ENCODE data around the gene C1orf185. TPM values are rescaled to one million over a fixed set of nuclear protein-coding genes. Genes with fewer than 3 reads are reported as not detected.
A peak's percentile ranks its signal among the peaks of the same experiment; 100 is the strongest.

Gene C1orf185
- not detected for total RNA-seq
- long read RNA-seq: 0 reads

- intact Hi-C loops (cut with micrococcal nuclease): no loop called here
- ATAC-seq: no peak
- no peak for DNase-seq
These were observed at the start of gene C1orf185 for GRCh38 chr1:51101976-51102375. C1orf185 (plus strand) TSS chr1:51102228; CDS start chr1:51102234, 6 bp downstream.

GRCh38 chr1:51058858-51059257 lies 43.2 kb upstream of the C1orf185 start:
- DNase-seq (no peak), ATAC-seq (no peak)
- intact Hi-C loops (cut with micrococcal nuclease): no loop called here

GRCh38 chr1:51061231-51061918 lies 40.7 kb upstream of the C1orf185 start:
- ATAC-seq: no peak

GRCh38 chr1:51063121-51063520 lies 38.9 kb upstream of the C1orf185 start:
- intact Hi-C loops (cut with micrococcal nuclease): no loop called here
- DNase-seq (no peak), ATAC-seq (no peak)

More at GRCh38 chr1:51061231-51061918, 40.7 kb upstream of the C1orf185 start:
- intact Hi-C loops (cut with micrococcal nuclease): no loop called here
- DNase-seq: no peak

- ATAC-seq (no peak), DNase-seq (no peak)
- intact Hi-C loops (cut with micrococcal nuclease): no loop called here
These were observed 32.0 kb upstream of the C1orf185 start for GRCh38 chr1:51070011-51070410.

GRCh38 chr1:51070640-51071039 lies 31.4 kb upstream of the C1orf185 start:
- DNase-seq (no peak), ATAC-seq (no peak)
- intact Hi-C loops (cut with micrococcal nuclease): no loop called here

- ATAC-seq (no peak), DNase-seq (no peak)
- intact Hi-C loops (cut with micrococcal nuclease): no loop called here
These were observed 30.6 kb upstream of the C1orf185 start for GRCh38 chr1:51071291-51072042.

GRCh38 chr1:51072043-51072439 lies 30.0 kb upstream of the C1orf185 start:
- DNase-seq (no peak), ATAC-seq (no peak)
- intact Hi-C loops (cut with micrococcal nuclease): no loop called here

- no peak for ATAC-seq
- intact Hi-C loops (cut with micrococcal nuclease): no loop called here
- DNase-seq: no peak
These were observed 29.4 kb upstream of the C1orf185 start for GRCh38 chr1:51072651-51073050.

GRCh38 chr1:51073456-51073855 lies 28.6 kb upstream of the C1orf185 start:
- DNase-seq: no peak
- ATAC-seq: peak; percentile 35
- intact Hi-C loops (cut with micrococcal nuclease): no loop called here

GRCh38 chr1:51086496-51087271 lies 15.3 kb upstream of the C1orf185 start:
- intact Hi-C loops (cut with micrococcal nuclease): no loop called here
- no peak for DNase-seq
- no peak for ATAC-seq

- no peak for ATAC-seq
- intact Hi-C loops (cut with micrococcal nuclease): no loop called here
These were observed 13.6 kb upstream of the C1orf185 start for GRCh38 chr1:51088474-51088873.

GRCh38 chr1:51093581-51093980 lies 8.4 kb upstream of the C1orf185 start:
- DNase-seq: no peak
- ATAC-seq: no peak
- intact Hi-C loops (cut with micrococcal nuclease): no loop called here

More at GRCh38 chr1:51088474-51088873, 13.6 kb upstream of the C1orf185 start:
- no peak for DNase-seq

- ATAC-seq: no peak
- intact Hi-C loops (cut with micrococcal nuclease): no loop called here
- DNase-seq: no peak
These were observed 4.9 kb upstream of the C1orf185 start for GRCh38 chr1:51097171-51097570.

- no peak for ATAC-seq
- no peak for DNase-seq
- intact Hi-C loops (cut with micrococcal nuclease): no loop called here
These were observed 1.7 kb upstream of the C1orf185 start for GRCh38 chr1:51100264-51100880.

GRCh38 chr1:51114137-51114536 lies 12.1 kb downstream of the C1orf185 start:
- ATAC-seq: no peak

GRCh38 chr1:51115714-51116404 lies 13.8 kb downstream of the C1orf185 start:
- no peak for ATAC-seq
- intact Hi-C loops (cut with micrococcal nuclease): no loop called here
- no peak for DNase-seq

More at GRCh38 chr1:51114137-51114536, 12.1 kb downstream of the C1orf185 start:
- intact Hi-C loops (cut with micrococcal nuclease): no loop called here
- DNase-seq: no peak

- intact Hi-C loops (cut with micrococcal nuclease): no loop called here
- no peak for ATAC-seq
- no peak for DNase-seq
These were observed 17.3 kb downstream of the C1orf185 start for GRCh38 chr1:51119331-51119730.

- no peak for DNase-seq
- ATAC-seq: no peak
- intact Hi-C loops (cut with micrococcal nuclease): no loop called here
These were observed 18.6 kb downstream of the C1orf185 start for GRCh38 chr1:51120629-51121028.

All from left ventricle myocardium superior (tissue), 1 donor.